Liver (tissue), 9 donors: ENCODE results near the gene WWOX. TPM values are rescaled to one million over a fixed set of nuclear protein-coding genes. Genes with fewer than 3 reads are reported as not detected.

Experiments
- DNase-seq: peaks from one replicate; pipeline ENCODE4 v3.0.0-alpha.2; 2017; ENCODE audit warnings: low spot score
- H3K27ac ChIP-seq, 2 donors: one replicate each; pipeline ENCODE4 v1.7.0; 2013; ENCODE audit warnings: inconsistent platforms in 2 of 2, low read length in 2 of 2, control low read depth in 1 of 2, low read depth in 1 of 2, mild to moderate bottlenecking in 1 of 2
- H3K27me3 ChIP-seq, 4 donors: one replicate each; pipeline versions ENCODE4 v1.6.1 to v1.7.0; 2013; ENCODE audit warnings: low read length in 3 of 4, inconsistent platforms in 1 of 4, mild to moderate bottlenecking in 1 of 4, moderate library complexity in 1 of 4; ENCODE audit not compliant: control insufficient read depth in 4 of 4, insufficient read depth in 4 of 4
- H3K36me3 ChIP-seq, 4 donors: one replicate each; pipeline versions ENCODE4 v1.6.1 to v1.7.0; 2013; ENCODE audit warnings: low read length in 3 of 4, mild to moderate bottlenecking in 3 of 4, low read depth in 1 of 4, moderate library complexity in 1 of 4; ENCODE audit not compliant: control insufficient read depth in 4 of 4, insufficient read depth in 3 of 4
- H3K4me1 ChIP-seq, 4 donors: one replicate each; pipeline versions ENCODE4 v1.6.1 to v1.7.0; 2013; ENCODE audit warnings: low read length in 3 of 4, mild to moderate bottlenecking in 3 of 4, moderate library complexity in 1 of 4; ENCODE audit not compliant: control insufficient read depth in 4 of 4, insufficient read depth in 4 of 4
- H3K4me3 ChIP-seq, 3 donors: one replicate each; pipeline versions ENCODE4 v1.6.1 to v1.7.0; 2013; ENCODE audit warnings: low read length in 3 of 3, control low read depth in 1 of 3, low read depth in 1 of 3, mild to moderate bottlenecking in 1 of 3
- H3K9ac ChIP-seq, 2 donors: one replicate each; pipeline ENCODE4 v1.7.0; 2013; ENCODE audit warnings: low read length in 2 of 2, mild to moderate bottlenecking in 2 of 2, moderate library complexity in 2 of 2, control low read depth in 1 of 2, low read depth in 1 of 2
- H3K9me3 ChIP-seq, 4 donors: one replicate each; pipeline versions ENCODE4 v1.6.1 to v1.7.0; 2013; ENCODE audit warnings: low read length in 3 of 4; ENCODE audit not compliant: control insufficient read depth in 4 of 4
- EGR1 ChIP-seq, 2 donors: IDR thresholded peaks; 2 replicates each; pipeline ENCODE4 v1.6.1; 2016 to 2018; ENCODE audit warnings: antibody characterized with exemption in 2 of 2, low read depth in 2 of 2
- FOXA2 ChIP-seq: IDR thresholded peaks from 2 replicates; pipeline ENCODE4 v1.6.1; 2016; ENCODE audit warnings: antibody characterized with exemption
- GABPA ChIP-seq, 2 donors: IDR thresholded peaks in 1 of 2; conservative IDR thresholded peaks in 1 of 2; 2 replicates each; pipeline ENCODE4 v1.6.1; 2016; ENCODE audit warnings: antibody characterized with exemption in 2 of 2, mild to moderate bottlenecking in 1 of 2, moderate library complexity in 1 of 2
- HNF4A ChIP-seq, 2 donors: conservative IDR thresholded peaks; 2 replicates each; pipeline ENCODE4 v1.6.1; 2016; ENCODE audit warnings: antibody characterized with exemption in 2 of 2, mild to moderate bottlenecking in 2 of 2
- HNF4G ChIP-seq: IDR thresholded peaks from 2 replicates; pipeline ENCODE4 v1.6.1; 2016; ENCODE audit warnings: antibody characterized with exemption
- JUND ChIP-seq, 2 donors: IDR thresholded peaks; 2 replicates each; pipeline ENCODE4 v1.6.1; 2016; ENCODE audit warnings: antibody characterized with exemption in 2 of 2
- NR2F2 ChIP-seq: IDR thresholded peaks from 2 replicates; pipeline ENCODE4 v1.6.1; 2016; ENCODE audit warnings: antibody characterized with exemption
- RAD21 ChIP-seq, 2 donors: IDR thresholded peaks; 2 replicates each; pipeline ENCODE4 v1.6.1; 2016; ENCODE audit warnings: antibody characterized with exemption in 2 of 2, mild to moderate bottlenecking in 2 of 2
- REST ChIP-seq: IDR thresholded peaks from 2 replicates; pipeline ENCODE4 v1.6.1; 2016; ENCODE audit warnings: antibody characterized with exemption, mild to moderate bottlenecking
- RXRA ChIP-seq, 2 donors: IDR thresholded peaks; 2 replicates each; pipeline ENCODE4 v1.6.1; 2017 to 2018; ENCODE audit warnings: antibody characterized with exemption in 2 of 2, mild to moderate bottlenecking in 1 of 2
- SP1 ChIP-seq: IDR thresholded peaks from 2 replicates; pipeline ENCODE4 v1.6.1; 2018; ENCODE audit warnings: antibody characterized with exemption, mild to moderate bottlenecking
- YY1 ChIP-seq: IDR thresholded peaks from 2 replicates; pipeline ENCODE4 v1.6.1; 2016; ENCODE audit warnings: antibody characterized with exemption, mild to moderate bottlenecking
- WGBS: extraction: QIAGEN DNeasy Blood & Tissue Kit; methylation state at CpG from one replicate; pipeline ENCODE4 v1.1.7; 2013; 5-methylcytosine and 5-hydroxymethylcytosine counted together
- polyA plus RNA-seq, 2 donors: library from polyadenylated mRNA; stranded (reverse) in 1 of 2; unstranded in 1 of 2; fragments of 200-250 nt in 1 of 2; fragments of >200 nt in 1 of 2; fragmentation: Nextera tagmentation in 1 of 2; extraction: Ambion mirVana in 1 of 2; gene quantifications; one replicate each; pipeline versions ENCODE4 v1.2.1 to v1.2.3, GENCODE V29; 2013 to 2015
- total RNA-seq, 2 donors: library from RNA; depleted of rRNA; stranded (reverse); fragments of >200 nt; gene quantifications; one replicate each; pipeline ENCODE4 v1.2.3, GENCODE V29; 2014
- TF ChIP-seq, protein P1 (sequence below): fragments of 150-350 bp; IDR thresholded peaks from 2 replicates; pipeline ENCODE4 v1.5.1; 2017; ENCODE audit warnings: improper control_type of control experiment, low read depth, low read length; ENCODE audit not compliant: missing input control
- TF ChIP-seq, protein P2 (sequence below): IDR thresholded peaks from 2 replicates; pipeline ENCODE4 v1.6.1; 2016; ENCODE audit warnings: antibody characterized with exemption
- TF ChIP-seq, protein P3 (sequence below): IDR thresholded peaks from 2 replicates; pipeline ENCODE4 v1.6.1; 2016; ENCODE audit warnings: antibody characterized with exemption
- donor health status: healthy.
- donor health status: healthy.
- donor health status: healthy.
- donor health status: healthy.
- donor health status: healthy.

WWOX gene
- total and polyA plus RNA-seq, 4 donors, result 9.8 to 46.0 (median 15.3) TPM

- Histone ChIP-seq H3K36me3 (no peaks in the 10 kb centered on the region), H3K4me3 (no peak overlapping the region), H3K9ac (no peak overlapping the region), H3K9me3 (no peaks in the 10 kb centered on the region), H3K27me3 (no peaks in the 10 kb centered on the region), H3K4me1 (no peaks in the 10 kb centered on the region), H3K27ac (no peak overlapping the region)
- TF ChIP-seq YY1, result no peak
- no peak for TF ChIP-seq JUND (IDR thresholded peaks at IDR 0.05)
- TF ChIP-seq, protein P1, sequence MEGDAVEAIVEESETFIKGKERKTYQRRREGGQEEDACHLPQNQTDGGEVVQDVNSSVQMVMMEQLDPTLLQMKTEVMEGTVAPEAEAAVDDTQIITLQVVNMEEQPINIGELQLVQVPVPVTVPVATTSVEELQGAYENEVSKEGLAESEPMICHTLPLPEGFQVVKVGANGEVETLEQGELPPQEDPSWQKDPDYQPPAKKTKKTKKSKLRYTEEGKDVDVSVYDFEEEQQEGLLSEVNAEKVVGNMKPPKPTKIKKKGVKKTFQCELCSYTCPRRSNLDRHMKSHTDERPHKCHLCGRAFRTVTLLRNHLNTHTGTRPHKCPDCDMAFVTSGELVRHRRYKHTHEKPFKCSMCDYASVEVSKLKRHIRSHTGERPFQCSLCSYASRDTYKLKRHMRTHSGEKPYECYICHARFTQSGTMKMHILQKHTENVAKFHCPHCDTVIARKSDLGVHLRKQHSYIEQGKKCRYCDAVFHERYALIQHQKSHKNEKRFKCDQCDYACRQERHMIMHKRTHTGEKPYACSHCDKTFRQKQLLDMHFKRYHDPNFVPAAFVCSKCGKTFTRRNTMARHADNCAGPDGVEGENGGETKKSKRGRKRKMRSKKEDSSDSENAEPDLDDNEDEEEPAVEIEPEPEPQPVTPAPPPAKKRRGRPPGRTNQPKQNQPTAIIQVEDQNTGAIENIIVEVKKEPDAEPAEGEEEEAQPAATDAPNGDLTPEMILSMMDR, result no peak
- TF ChIP-seq SP1, result no peak
- TF ChIP-seq REST, result no peak
- TF ChIP-seq HNF4G, result no peak
- TF ChIP-seq RXRA (IDR thresholded peaks at IDR 0.05), result no peak
- DNase-seq, result no peak
- WGBS, result 93% methylated on average over 4 of the region's 4 CpGs
These were observed 974.1 kb downstream of the WWOX start for GRCh38 chr16:79073566-79073965.

- no peak for DNase-seq
- Histone ChIP-seq H3K36me3 (no peaks in the 10 kb centered on the region), H3K4me3 (no peak overlapping the region), H3K27me3 (no peaks in the 10 kb centered on the region), H3K4me1 (no peaks in the 10 kb centered on the region), H3K9ac (no peak overlapping the region), H3K27ac (no peak overlapping the region), H3K9me3 (no peaks in the 10 kb centered on the region)
- TF ChIP-seq HNF4A (conservative IDR thresholded peaks at IDR 0.05), result no peak
- TF ChIP-seq EGR1 (IDR thresholded peaks at IDR 0.05; ENCODE audit: low read depth in 2 of 2), result no peak
- no peak for TF ChIP-seq NR2F2
- TF ChIP-seq RXRA (IDR thresholded peaks at IDR 0.05), result no peak
- no peak for TF ChIP-seq GABPA (IDR thresholded peaks at IDR 0.05 in 1 of 2, conservative IDR thresholded peaks at IDR 0.05 in 1 of 2)
- no peak for TF ChIP-seq JUND (IDR thresholded peaks at IDR 0.05)
- no peak for TF ChIP-seq HNF4G
- TF ChIP-seq RAD21 (IDR thresholded peaks at IDR 0.05), result no peak
- TF ChIP-seq FOXA2, result no peak
- TF ChIP-seq YY1, result no peak
- TF ChIP-seq, protein P2, sequence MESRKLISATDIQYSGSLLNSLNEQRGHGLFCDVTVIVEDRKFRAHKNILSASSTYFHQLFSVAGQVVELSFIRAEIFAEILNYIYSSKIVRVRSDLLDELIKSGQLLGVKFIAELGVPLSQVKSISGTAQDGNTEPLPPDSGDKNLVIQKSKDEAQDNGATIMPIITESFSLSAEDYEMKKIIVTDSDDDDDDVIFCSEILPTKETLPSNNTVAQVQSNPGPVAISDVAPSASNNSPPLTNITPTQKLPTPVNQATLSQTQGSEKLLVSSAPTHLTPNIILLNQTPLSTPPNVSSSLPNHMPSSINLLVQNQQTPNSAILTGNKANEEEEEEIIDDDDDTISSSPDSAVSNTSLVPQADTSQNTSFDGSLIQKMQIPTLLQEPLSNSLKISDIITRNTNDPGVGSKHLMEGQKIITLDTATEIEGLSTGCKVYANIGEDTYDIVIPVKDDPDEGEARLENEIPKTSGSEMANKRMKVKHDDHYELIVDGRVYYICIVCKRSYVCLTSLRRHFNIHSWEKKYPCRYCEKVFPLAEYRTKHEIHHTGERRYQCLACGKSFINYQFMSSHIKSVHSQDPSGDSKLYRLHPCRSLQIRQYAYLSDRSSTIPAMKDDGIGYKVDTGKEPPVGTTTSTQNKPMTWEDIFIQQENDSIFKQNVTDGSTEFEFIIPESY, result no peak
- TF ChIP-seq REST, result no peak
- TF ChIP-seq, protein P3, sequence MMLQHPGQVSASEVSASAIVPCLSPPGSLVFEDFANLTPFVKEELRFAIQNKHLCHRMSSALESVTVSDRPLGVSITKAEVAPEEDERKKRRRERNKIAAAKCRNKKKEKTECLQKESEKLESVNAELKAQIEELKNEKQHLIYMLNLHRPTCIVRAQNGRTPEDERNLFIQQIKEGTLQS, result no peak
- WGBS, result 31% methylated on average over 1 of the region's 1 CpG
These were observed 975.1 kb downstream of the WWOX start for GRCh38 chr16:79074541-79074940.
